ENCODE measurements around the gene HEMGN.
"Not testable (repeated sequence)": the region's sequence is repeated elsewhere in the genome, so short reads cannot be mapped to it uniquely, and the experiment has no call there.

Gene HEMGN

GRCh38 chr9:97938081-97938644 is at the start of gene HEMGN:
HEMGN (minus strand) TSS chr9:97938172; CDS start chr9:97938136, 36 bp downstream.
- no peak within 1 kb of the TSS for H3K4me3 ChIP-seq (ENCODE audit: low read depth, low read length)

GRCh38 chr9:97987487-97987886 is 49.5 kb upstream of the HEMGN start:
- H3K4me3 ChIP-seq (ENCODE audit: low read depth, low read length), result no peak overlapping the region

GRCh38 chr9:97985058-97985861 is 47.3 kb upstream of the HEMGN start:
- peak overlapping the region; percentile 35 for H3K4me3 ChIP-seq (ENCODE audit: low read depth, low read length)

- H3K4me3 ChIP-seq (ENCODE audit: low read depth, low read length), result peak overlapping the region; percentile 69
These were observed 46.5 kb upstream of the HEMGN start for GRCh38 chr9:97984188-97985057.

GRCh38 chr9:97983589-97984187 is 45.7 kb upstream of the HEMGN start:
- H3K4me3 ChIP-seq (ENCODE audit: low read depth, low read length), result peak overlapping the region; percentile 69

- H3K4me3 ChIP-seq (ENCODE audit: low read depth, low read length), result peak within 1 kb of the TSS; percentile 69
These were observed 45.0 kb upstream of the HEMGN start, which contains the start of gene ANP32B for GRCh38 chr9:97982683-97983588. ANP32B (plus strand) TSS chr9:97983341; CDS start chr9:97983556, 215 bp downstream.

GRCh38 chr9:97981846-97982682 is 44.1 kb upstream of the HEMGN start:
- H3K4me3 ChIP-seq (ENCODE audit: low read depth, low read length), result peak overlapping the region; percentile 8

- no peak overlapping the region for H3K4me3 ChIP-seq (ENCODE audit: low read depth, low read length)
These were observed 43.2 kb upstream of the HEMGN start for GRCh38 chr9:97980918-97981845.

GRCh38 chr9:97980479-97980803 is 42.5 kb upstream of the HEMGN start:
- H3K4me3 ChIP-seq (ENCODE audit: low read depth, low read length), result no peak overlapping the region

- H3K4me3 ChIP-seq (ENCODE audit: low read depth, low read length), result no peak overlapping the region
These were observed 42.0 kb upstream of the HEMGN start for GRCh38 chr9:97979788-97980478.

- no peak overlapping the region for H3K4me3 ChIP-seq (ENCODE audit: low read depth, low read length)
These were observed 40.6 kb upstream of the HEMGN start for GRCh38 chr9:97978371-97979130.

- not testable (repeated sequence) for H3K4me3 ChIP-seq (ENCODE audit: low read depth, low read length)
These were observed 38.7 kb upstream of the HEMGN start for GRCh38 chr9:97976633-97977032.

GRCh38 chr9:97975376-97975775 is 37.4 kb upstream of the HEMGN start:
- no peak overlapping the region for H3K4me3 ChIP-seq (ENCODE audit: low read depth, low read length)

- no peak overlapping the region for H3K4me3 ChIP-seq (ENCODE audit: low read depth, low read length)
These were observed 34.8 kb upstream of the HEMGN start for GRCh38 chr9:97972753-97973152.

GRCh38 chr9:97970165-97970564 is 32.2 kb upstream of the HEMGN start:
- H3K4me3 ChIP-seq (ENCODE audit: low read depth, low read length), result no peak overlapping the region

GRCh38 chr9:97969014-97969413 is 31.0 kb upstream of the HEMGN start:
- H3K4me3 ChIP-seq (ENCODE audit: low read depth, low read length), result no peak overlapping the region

- H3K4me3 ChIP-seq (ENCODE audit: low read depth, low read length), result no peak overlapping the region
These were observed 28.5 kb upstream of the HEMGN start for GRCh38 chr9:97966493-97966892.
